H1 (cell line): ENCODE results near the gene DAB2IP. TPM values are rescaled to one million over a fixed set of nuclear protein-coding genes. Genes with fewer than 3 reads are reported as not detected.

ENCODE experiments used
- CBX5 ChIP-seq: fragments of 300-800, 300-1000 bp; sonication (generic); IDR thresholded peaks from 2 replicates; pipeline ENCODE4 v1.7.1; 2016; ENCODE audit warnings: antibody characterized with exemption, low read length, low read depth
- CHD7 ChIP-seq: fragments of 300-600 bp; sonication (generic); IDR thresholded peaks from 2 replicates; pipeline ENCODE4 v1.7.1; 2012; ENCODE audit warnings: low read length, moderate library complexity, mild to moderate bottlenecking, inconsistent platforms; ENCODE audit not compliant: insufficient replicate concordance
- EZH2 ChIP-seq: fragments of 200-600 bp; sonication (generic); IDR thresholded peaks from 2 replicates; pipeline ENCODE4 v1.7.1; 2012; ENCODE audit warnings: low read depth, mild to moderate bottlenecking, moderate library complexity, low read length, inconsistent platforms; ENCODE audit not compliant: severe bottlenecking
- GABPA ChIP-seq: IDR thresholded peaks from 2 replicates; pipeline ENCODE4 v1.6.1; 2011; ENCODE audit warnings: mild to moderate bottlenecking, low read length, moderate library complexity, borderline replicate concordance; ENCODE audit not compliant: insufficient read depth
- KDM1A ChIP-seq: fragments of 200-600, 300-600 bp; sonication (generic); IDR thresholded peaks from 2 replicates; pipeline ENCODE4 v1.7.1; 2016; ENCODE audit warnings: mild to moderate bottlenecking, low read length, borderline replicate concordance
- KDM4A ChIP-seq: IDR thresholded peaks from one replicate; pipeline ENCODE4 v1.7.1; 2012; ENCODE audit warnings: low read depth, mild to moderate bottlenecking, moderate library complexity, low read length, inconsistent platforms; ENCODE audit not compliant: severe bottlenecking
- RFX5 ChIP-seq: IDR thresholded peaks from 2 replicates; pipeline ENCODE4 v1.6.1; 2011; ENCODE audit warnings: low read depth, low read length, improper control_type of control experiment, borderline replicate concordance
- SIX5 ChIP-seq: IDR thresholded peaks from 2 replicates; pipeline ENCODE4 v1.6.1; 2011; ENCODE audit warnings: mild to moderate bottlenecking, low read depth, low read length
- SP2 ChIP-seq: IDR thresholded peaks from 2 replicates; pipeline ENCODE4 v1.6.1; 2012; ENCODE audit warnings: mild to moderate bottlenecking, low read length, inconsistent platforms
- TEAD4 ChIP-seq: IDR thresholded peaks from 2 replicates; pipeline ENCODE4 v1.6.1; 2012; ENCODE audit warnings: low read depth, low read length, inconsistent platforms, mixed read lengths
- polyA plus RNA-seq, 7 experiments: library from polyadenylated mRNA; depleted of rRNA in 3 of 7; stranded (reverse) in 5 of 7; unstranded in 2 of 7; fragments of >200 nt in 5 of 7; fragments of 200-250 nt in 2 of 7; gene quantifications; 1 replicate in 5 of 7; 2 replicates in 1 of 7; 4 replicates in 1 of 7; pipeline versions ENCODE4 v1.2.1 to v1.2.3, GENCODE V29; 2011 to 2013; ENCODE audit warnings: missing spikeins in 2 of 7, mixed read lengths in 2 of 7
- total RNA-seq: library from RNA; stranded (reverse); fragmentation: NEBNext Ultra II Directional; extraction: Animal tissue kit (Norgen Biotek cat#: 25700); gene quantifications from 2 replicates; pipeline ENCODE4 v1.2.1, GENCODE V29; 2021
- TF ChIP-seq, protein P1 (sequence below): IDR thresholded peaks from 2 replicates; pipeline ENCODE4 v1.6.1; 2011; ENCODE audit warnings: low read depth, mild to moderate bottlenecking, low read length; ENCODE audit not compliant: insufficient read depth

The DAB2IP gene
- total and polyA plus RNA-seq, 2 of the 8 experiments (the other 6 are each of a cell fraction or from before 2014, with no cell fraction given), result 19.7 to 39.5 TPM

DNA sequence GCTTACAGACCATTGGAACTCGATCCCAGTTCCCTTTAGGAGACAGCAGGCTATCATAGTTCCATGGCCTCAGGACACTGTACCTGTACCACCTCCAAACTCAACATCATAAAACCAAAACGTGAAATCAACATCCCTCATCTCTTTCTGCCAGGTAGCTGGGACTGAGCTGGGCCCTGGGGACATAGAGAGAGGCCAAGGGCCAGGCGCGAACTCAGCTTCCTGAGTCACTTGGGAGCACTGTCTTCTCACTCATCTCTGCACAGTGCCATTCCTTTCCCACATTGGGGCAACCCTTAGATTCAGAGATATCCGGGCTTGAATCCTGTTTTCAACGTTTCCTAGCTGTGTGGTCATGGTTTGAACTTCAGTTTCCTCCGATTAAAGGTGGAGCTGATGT lies 12.2 kb downstream of the DAB2IP start (continued):
- TF ChIP-seq CHD7 (no peak), CBX5 (no peak), RFX5 (no peak), EZH2 (no peak), KDM4A (no peak), SIX5 (no peak), GABPA (no peak), KDM1A (no peak), TEAD4 (no peak), SP2 (no peak)
- TF ChIP-seq, protein P1, sequence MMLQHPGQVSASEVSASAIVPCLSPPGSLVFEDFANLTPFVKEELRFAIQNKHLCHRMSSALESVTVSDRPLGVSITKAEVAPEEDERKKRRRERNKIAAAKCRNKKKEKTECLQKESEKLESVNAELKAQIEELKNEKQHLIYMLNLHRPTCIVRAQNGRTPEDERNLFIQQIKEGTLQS, result no peak
